ENCODE measurements around the gene TXN2.

The TXN2 gene

GRCh38 chr22:36505998-36506635 is 24.7 kb upstream of the TXN2 start:
- no peak for TF ChIP-seq GATA2 (IDR thresholded peaks at IDR 0.05; ENCODE audit: low read depth, low read length)
- no peak for TF ChIP-seq GATA3 (IDR thresholded peaks at IDR 0.05; ENCODE audit: low read depth, low read length)

- TF ChIP-seq GATA2 (IDR thresholded peaks at IDR 0.05; ENCODE audit: low read depth, low read length) = no peak
- no peak for TF ChIP-seq GATA3 (IDR thresholded peaks at IDR 0.05; ENCODE audit: low read depth, low read length)
Observed at GRCh38 chr22:36497910-36498665, 16.6 kb upstream of the TXN2 start.

GRCh38 chr22:36493690-36494110 is 12.3 kb upstream of the TXN2 start:
- TF ChIP-seq GATA3 (IDR thresholded peaks at IDR 0.05; ENCODE audit: low read depth, low read length) = no peak
- TF ChIP-seq GATA2 (IDR thresholded peaks at IDR 0.05; ENCODE audit: low read depth, low read length) = no peak

- TF ChIP-seq GATA3 (IDR thresholded peaks at IDR 0.05; ENCODE audit: low read depth, low read length) (no peak), GATA2 (IDR thresholded peaks at IDR 0.05; ENCODE audit: low read depth, low read length) (no peak)
Observed at GRCh38 chr22:36492109-36492508, 10.7 kb upstream of the TXN2 start.

- TF ChIP-seq GATA3 (IDR thresholded peaks at IDR 0.05; ENCODE audit: low read depth, low read length) (no peak), GATA2 (IDR thresholded peaks at IDR 0.05; ENCODE audit: low read depth, low read length) (no peak)
Observed at GRCh38 chr22:36491155-36491554, 9.7 kb upstream of the TXN2 start.

GRCh38 chr22:36486619-36487384 is 5.4 kb upstream of the TXN2 start:
- TF ChIP-seq GATA2 (IDR thresholded peaks at IDR 0.05; ENCODE audit: low read depth, low read length) (no peak), GATA3 (IDR thresholded peaks at IDR 0.05; ENCODE audit: low read depth, low read length) (no peak)

- no peak for TF ChIP-seq GATA3 (IDR thresholded peaks at IDR 0.05; ENCODE audit: low read depth, low read length)
- no peak for TF ChIP-seq GATA2 (IDR thresholded peaks at IDR 0.05; ENCODE audit: low read depth, low read length)
Observed at GRCh38 chr22:36480941-36481392, 473 bp downstream of the TXN2 start.

GRCh38 chr22:36478966-36479365 is 2.5 kb downstream of the TXN2 start:
- TF ChIP-seq GATA3 (IDR thresholded peaks at IDR 0.05; ENCODE audit: low read depth, low read length) (no peak), GATA2 (IDR thresholded peaks at IDR 0.05; ENCODE audit: low read depth, low read length) (no peak)

GRCh38 chr22:36475341-36475740 is 6.1 kb downstream of the TXN2 start:
- TF ChIP-seq GATA3 (IDR thresholded peaks at IDR 0.05; ENCODE audit: low read depth, low read length) (no peak), GATA2 (IDR thresholded peaks at IDR 0.05; ENCODE audit: low read depth, low read length) (no peak)

GRCh38 chr22:36472689-36473088 is 8.8 kb downstream of the TXN2 start:
- TF ChIP-seq GATA3 (IDR thresholded peaks at IDR 0.05; ENCODE audit: low read depth, low read length) = no peak
- TF ChIP-seq GATA2 (IDR thresholded peaks at IDR 0.05; ENCODE audit: low read depth, low read length) = no peak

- TF ChIP-seq GATA3 (IDR thresholded peaks at IDR 0.05; ENCODE audit: low read depth, low read length) = no peak
- no peak for TF ChIP-seq GATA2 (IDR thresholded peaks at IDR 0.05; ENCODE audit: low read depth, low read length)
Observed at GRCh38 chr22:36471341-36471821, 10.1 kb downstream of the TXN2 start.

GRCh38 chr22:36470994-36471331 is 10.5 kb downstream of the TXN2 start:
- TF ChIP-seq GATA3 (IDR thresholded peaks at IDR 0.05; ENCODE audit: low read depth, low read length) = no peak
- no peak for TF ChIP-seq GATA2 (IDR thresholded peaks at IDR 0.05; ENCODE audit: low read depth, low read length)

- TF ChIP-seq GATA3 (IDR thresholded peaks at IDR 0.05; ENCODE audit: low read depth, low read length) (no peak), GATA2 (IDR thresholded peaks at IDR 0.05; ENCODE audit: low read depth, low read length) (no peak)
Observed at GRCh38 chr22:36470162-36470993, 11.1 kb downstream of the TXN2 start.
